Naive thymus-derived CD4-positive, alpha-beta T cell (primary cell): ENCODE measurements around the gene MARF1. TPM values are rescaled to one million over a fixed set of nuclear protein-coding genes. Genes with fewer than 3 reads are reported as not detected.

Source experiments
- ATAC-seq: fragments of 150-1000 bp; cut with Tn5 transposase; 2 replicates; pipeline ENCODE4 v1.10.0; 2021; ENCODE audit warnings: mild to moderate bottlenecking, moderate library complexity
- CTCF ChIA-PET: fragments of 350-600 bp; sonication (Branson Sonifier 250); formaldehyde crosslinking; loops from one replicate; lab custom pipeline; 2021; ENCODE audit warnings: antibody characterized with exemption; lab: Charles Lee
- POLR2A ChIA-PET: fragments of 350-600 bp; sonication (Branson Sonifier 250); formaldehyde crosslinking; loops from one replicate; lab custom pipeline; 2021; ENCODE audit warnings: antibody characterized with exemption, inconsistent platforms; lab: Charles Lee
- DNase-seq, 9 donors: peaks; one replicate each; pipeline versions ENCODE4 v3.0.0 to v3.0.0-alpha.2; 2020 to 2022; ENCODE audit warnings: mixed read lengths in 1 of 9
- H3K27ac ChIP-seq: one replicate; pipeline ENCODE4 v1.7.0; 2013; ENCODE audit warnings: mild to moderate bottlenecking, low read depth, low read length, moderate library complexity
- H3K27me3 ChIP-seq, 2 donors: one replicate each; pipeline ENCODE4 v1.7.0; 2013; ENCODE audit warnings: low read length in 2 of 2, mild to moderate bottlenecking in 2 of 2, moderate library complexity in 2 of 2; ENCODE audit not compliant: control insufficient read depth in 2 of 2, insufficient read depth in 2 of 2
- H3K36me3 ChIP-seq, 3 experiments: 1 replicate in 2 of 3; 2 replicates in 1 of 3; pipeline ENCODE4 v1.7.0; 2013; ENCODE audit warnings: low read length in 3 of 3, mild to moderate bottlenecking in 3 of 3, moderate library complexity in 1 of 3; ENCODE audit not compliant: insufficient read depth in 3 of 3, control insufficient read depth in 2 of 3
- H3K4me1 ChIP-seq, 2 donors: one replicate each; pipeline ENCODE4 v1.7.0; 2013; ENCODE audit warnings: low read length in 2 of 2, mild to moderate bottlenecking in 2 of 2, moderate library complexity in 1 of 2; ENCODE audit not compliant: control insufficient read depth in 2 of 2, insufficient read depth in 2 of 2
- H3K4me3 ChIP-seq: 2 replicates; pipeline ENCODE4 v1.7.0; 2013; ENCODE audit warnings: mild to moderate bottlenecking, low read length
- H3K9me3 ChIP-seq, 3 experiments: 1 replicate in 2 of 3; 2 replicates in 1 of 3; pipeline ENCODE4 v1.7.0; 2013; ENCODE audit warnings: low read length in 3 of 3; ENCODE audit not compliant: control insufficient read depth in 2 of 3
- H3K27ac Mint-ChIP-seq, 9 donors: one replicate each; pipeline ENCODE4 v1.8.0; 2020 to 2022; ENCODE audit warnings: mixed read lengths in 9 of 9, mild to moderate bottlenecking in 8 of 9, moderate library complexity in 5 of 9, inconsistent platforms in 2 of 9
- H3K27me3 Mint-ChIP-seq, 5 donors: one replicate each; pipeline ENCODE4 v1.8.0; 2021 to 2022; ENCODE audit warnings: mixed read lengths in 5 of 5, mild to moderate bottlenecking in 1 of 5
- H3K36me3 Mint-ChIP-seq, 5 donors: one replicate each; pipeline ENCODE4 v1.8.0; 2020 to 2022; ENCODE audit warnings: mixed read lengths in 5 of 5, mild to moderate bottlenecking in 3 of 5, inconsistent platforms in 1 of 5
- H3K4me1 Mint-ChIP-seq, 7 donors: one replicate each; pipeline ENCODE4 v1.8.0; 2020 to 2022; ENCODE audit warnings: mixed read lengths in 7 of 7, mild to moderate bottlenecking in 3 of 7, inconsistent platforms in 1 of 7
- H3K4me3 Mint-ChIP-seq, 10 donors: one replicate each; pipeline ENCODE4 v1.8.0; 2020 to 2022; ENCODE audit warnings: mild to moderate bottlenecking in 10 of 10, mixed read lengths in 10 of 10, moderate library complexity in 6 of 10, inconsistent platforms in 2 of 10
- H3K9me3 Mint-ChIP-seq, 11 donors: one replicate each; pipeline ENCODE4 v1.8.0; 2020 to 2022; ENCODE audit warnings: mixed read lengths in 11 of 11, mild to moderate bottlenecking in 4 of 11, inconsistent platforms in 1 of 11, moderate library complexity in 1 of 11
- intact Hi-C, 2 donors: fragments of 100-400 bp; cut with micrococcal nuclease; formaldehyde crosslinking; loops; one replicate each; pipeline ENCODE4 v1.15.1; 2023
- polyA plus RNA-seq, 2 donors: library from polyadenylated mRNA; unstranded; fragments of 300-500 nt; fragmentation: Illumina TruSeq; gene quantifications; one replicate each; pipeline ENCODE4 v1.2.3, GENCODE V29; 2021
- total RNA-seq, 6 experiments: library from RNA in 5 of 6; stranded (reverse) in 5 of 6; gene quantifications; 1 replicate in 5 of 6; 2 replicates in 1 of 6; pipeline ENCODE4 v1.2.3 and lab custom pipeline; 2021 to 2026

MARF1 gene
- total and polyA plus RNA-seq, 7 experiments from 2014 or later = 12.5 to 259 (median 157) TPM

- ATAC-seq (no peak), DNase-seq (no peak)
- no peaks in the 10 kb centered on the region for H3K27me3 Mint-ChIP-seq
- H3K9me3 Mint-ChIP-seq = no peaks in the 10 kb centered on the region
- ChIA-PET CTCF (interaction anchor here (0.6 to 1.4 kb wide), 6 partner anchors 8 to 139 kb away, joined by 3 to 7 read pairs (median 4); no protein-coding TSS in a partner anchor), POLR2A (interaction anchor here (0.6 to 6.2 kb wide), 16 partner anchors 8 to 1722 kb away, joined by 3 to 54 read pairs (median 6); partner anchors contain the start of genes ERCC4 and NDE1)
- Histone ChIP-seq H3K4me3 (peak overlapping the region; percentile 100), H3K27ac (peak overlapping the region; percentile 99), H3K36me3 (peaks cover 3 to 5% (median 3%) of the 10 kb centered on the region in 3 experiments), H3K27me3 (no peaks in the 10 kb centered on the region), H3K4me1 (peaks cover 36 to 54% of the 10 kb centered on the region in 2 donors), H3K9me3 (no peaks in the 10 kb centered on the region)
- peak overlapping the region; percentile 93 to 99 (median 98) for H3K27ac Mint-ChIP-seq
- peak overlapping the region; percentile 88 to 96 (median 92) for H3K4me3 Mint-ChIP-seq
- peaks cover 7 to 26% (median 14%) of the 10 kb centered on the region in 5 donors for H3K36me3 Mint-ChIP-seq
- H3K4me1 Mint-ChIP-seq = peaks cover 35 to 66% (median 60%) of the 10 kb centered on the region in 7 donors
- intact Hi-C loops = loop anchor here (1.0 to 5.0 kb wide), 10 partner anchors 8 to 1011 kb away; partner anchors contain the start of genes PARN (in 2 of the 2), BFAR (in 1 of the 2), BMERB1 (in 1 of the 2) and CEP20 (in 1 of the 2)
These were observed 999 bp downstream of the MARF1 start for GRCh38 chr16:15641753-15642556.

GRCh38 chr16:15640966-15641365 is 2.0 kb downstream of the MARF1 start:
- Histone ChIP-seq H3K4me3 (no peak overlapping the region), H3K36me3 (peaks cover 5 to 6% (median 5%) of the 10 kb centered on the region in 3 experiments), H3K27ac (peak overlapping the region; percentile 99), H3K27me3 (no peaks in the 10 kb centered on the region), H3K9me3 (no peaks in the 10 kb centered on the region), H3K4me1 (peaks cover 46 to 62% of the 10 kb centered on the region in 2 donors)
- Mint-ChIP-seq H3K4me1 (peaks cover 43 to 76% (median 69%) of the 10 kb centered on the region in 7 donors), H3K4me3 (peak overlapping the region in 9 of 10 donors; percentile 48 to 96 (median 91)), H3K36me3 (peaks cover 14 to 34% (median 24%) of the 10 kb centered on the region in 5 donors), H3K27me3 (no peaks in the 10 kb centered on the region), H3K9me3 (no peaks in the 10 kb centered on the region), H3K27ac (peak overlapping the region; percentile 71 to 99 (median 98))
- ChIA-PET POLR2A (interaction anchor here (0.7 to 6.2 kb wide), 6 partner anchors 9 to 49 kb away, joined by 3 to 54 read pairs (median 4); partner anchors contain the start of gene NDE1), CTCF (interaction anchor here (0.5 kb wide), 1 partner anchor 38 kb away, joined by 3 read pairs; no protein-coding TSS in a partner anchor)
- DNase-seq = no peak
- no peak for ATAC-seq
- intact Hi-C loops = loop anchor here (5.0 kb wide), 3 partner anchors 246 to 1009 kb away; partner anchors contain the start of genes BFAR (in 1 of the 2), CEP20 (in 1 of the 2) and PARN (in 1 of the 2)

- Mint-ChIP-seq H3K27me3 (no peaks in the 10 kb centered on the region), H3K27ac (peak overlapping the region; percentile 82 to 95 (median 91)), H3K4me1 (peaks cover 43 to 86% (median 78%) of the 10 kb centered on the region in 7 donors), H3K9me3 (no peaks in the 10 kb centered on the region), H3K36me3 (peaks cover 14 to 47% (median 39%) of the 10 kb centered on the region in 5 donors), H3K4me3 (peak overlapping the region; percentile 52 to 91 (median 65))
- intact Hi-C loops = no loop called here
- no peaks in the 10 kb centered on the region for H3K9me3 ChIP-seq
- no peaks in the 10 kb centered on the region for H3K27me3 ChIP-seq
- ChIA-PET POLR2A (interaction anchor here (1.1 to 1.3 kb wide), 3 partner anchors 10 to 48 kb away, joined by 3 to 10 read pairs (median 7); no protein-coding TSS in a partner anchor), CTCF (no interaction called here)
- H3K4me1 ChIP-seq = peaks cover 48 to 60% of the 10 kb centered on the region in 2 donors
- H3K36me3 ChIP-seq = peaks cover 17 to 23% (median 18%) of the 10 kb centered on the region in 3 experiments
- peak overlapping the region; percentile 1 for H3K4me3 ChIP-seq
- peak overlapping the region; percentile 56 for H3K27ac ChIP-seq
- peak in 4 of 9 donors; percentile 30 to 58 (median 44) for DNase-seq
- no peak for ATAC-seq
These were observed 3.8 kb downstream of the MARF1 start for GRCh38 chr16:15639061-15639568.

GRCh38 chr16:15636392-15636873 is 6.5 kb downstream of the MARF1 start:
- Histone ChIP-seq H3K4me1 (peaks cover 37 to 47% of the 10 kb centered on the region in 2 donors), H3K27me3 (no peaks in the 10 kb centered on the region), H3K27ac (peak overlapping the region; percentile 68), H3K9me3 (no peaks in the 10 kb centered on the region), H3K36me3 (peaks cover 23 to 43% (median 31%) of the 10 kb centered on the region in 3 experiments), H3K4me3 (peak overlapping the region; percentile 1)
- CTCF ChIA-PET = no interaction called here
- Mint-ChIP-seq H3K36me3 (peaks cover 21 to 71% (median 56%) of the 10 kb centered on the region in 5 donors), H3K4me3 (peak overlapping the region; percentile 21 to 91 (median 76)), H3K27ac (peak overlapping the region; percentile 89 to 96 (median 95)), H3K9me3 (no peaks in the 10 kb centered on the region), H3K4me1 (peaks cover 37 to 87% (median 66%) of the 10 kb centered on the region in 7 donors), H3K27me3 (no peaks in the 10 kb centered on the region)
- DNase-seq (peak in 7 of 9 donors; percentile 26 to 54 (median 37)), ATAC-seq (peak; percentile 87)
- intact Hi-C loops = loop anchor here in 1 of 2 donors (1.0 kb wide), 1 partner anchor 68 kb away; no protein-coding TSS in a partner anchor
- POLR2A ChIA-PET = interaction anchor here (1.1 to 2.1 kb wide), 9 partner anchors 10 to 46 kb away, joined by 3 to 8 read pairs (median 6); partner anchors contain the start of gene NDE1

- POLR2A ChIA-PET = interaction anchor here (0.6 to 2.1 kb wide), 11 partner anchors 10 to 111 kb away, joined by 3 to 8 read pairs (median 6); partner anchors contain the start of gene NDE1
- H3K27me3 ChIP-seq = no peaks in the 10 kb centered on the region
- peaks cover 32 to 82% (median 61%) of the 10 kb centered on the region in 7 donors for H3K4me1 Mint-ChIP-seq
- ATAC-seq = no peak
- no peaks in the 10 kb centered on the region for H3K27me3 Mint-ChIP-seq
- H3K27ac Mint-ChIP-seq = peak overlapping the region; percentile 89 to 96 (median 95)
- peaks cover 32 to 42% of the 10 kb centered on the region in 2 donors for H3K4me1 ChIP-seq
- H3K4me3 ChIP-seq = peak overlapping the region; percentile 1
- H3K36me3 Mint-ChIP-seq = peaks cover 21 to 75% (median 58%) of the 10 kb centered on the region in 5 donors
- no peak for DNase-seq
- intact Hi-C loops = loop anchor here in 1 of 2 donors (1.0 kb wide), 1 partner anchor 68 kb away; no protein-coding TSS in a partner anchor
- peaks cover 23 to 47% (median 31%) of the 10 kb centered on the region in 3 experiments for H3K36me3 ChIP-seq
- peak overlapping the region; percentile 41 to 91 (median 76) for H3K4me3 Mint-ChIP-seq
- CTCF ChIA-PET = no interaction called here
- H3K9me3 Mint-ChIP-seq = no peaks in the 10 kb centered on the region
- no peaks in the 10 kb centered on the region for H3K9me3 ChIP-seq
- H3K27ac ChIP-seq = peak overlapping the region; percentile 68
These were observed 7.0 kb downstream of the MARF1 start for GRCh38 chr16:15635926-15636325.
